Progenitor cell of endocrine pancreas (in vitro differentiated cells): ENCODE results near the gene DEFB119. TPM values are rescaled to one million over a fixed set of nuclear protein-coding genes. Genes with fewer than 3 reads are reported as not detected.

ENCODE experiments used
- DNase-seq: peaks from one replicate; pipeline ENCODE4 v3.0.0; 2021; ENCODE audit warnings: low spot score; ENCODE audit not compliant: unreplicated experiment
- H3K27ac Mint-ChIP-seq: 2 replicates; pipeline ENCODE4 v1.8.0; 2021; ENCODE audit warnings: mild to moderate bottlenecking, moderate library complexity, mixed read lengths
- H3K27me3 Mint-ChIP-seq: 2 replicates; pipeline ENCODE4 v1.8.0; 2021; ENCODE audit warnings: mixed read lengths
- H3K36me3 Mint-ChIP-seq: 2 replicates; pipeline ENCODE4 v1.8.0; 2022; ENCODE audit warnings: mixed read lengths; ENCODE audit not compliant: insufficient read depth
- H3K4me1 Mint-ChIP-seq: 2 replicates; pipeline ENCODE4 v1.8.0; 2021; ENCODE audit warnings: low read depth, mixed read lengths
- H3K4me3 Mint-ChIP-seq: 2 replicates; pipeline ENCODE4 v1.8.0; 2021; ENCODE audit warnings: low read depth, mild to moderate bottlenecking, moderate library complexity, mixed read lengths
- H3K9me3 Mint-ChIP-seq: 2 replicates; pipeline ENCODE4 v1.8.0; 2021; ENCODE audit warnings: low read depth, mixed read lengths
- total RNA-seq: library from RNA; stranded (reverse); gene quantifications from 2 replicates; pipeline ENCODE4 v1.2.1, GENCODE V29; 2021
- TF ChIP-seq, protein P1 (sequence below): fragments of 200-600 bp; sonication (generic); IDR thresholded peaks from one replicate; pipeline ENCODE4 v1.5.0; 2021; ENCODE audit warnings: antibody characterized with exemption, mild to moderate bottlenecking; ENCODE audit not compliant: unreplicated experiment

DEFB119 gene
- total RNA-seq, 1 donor from 2014 or later, result not detected

DNA sequence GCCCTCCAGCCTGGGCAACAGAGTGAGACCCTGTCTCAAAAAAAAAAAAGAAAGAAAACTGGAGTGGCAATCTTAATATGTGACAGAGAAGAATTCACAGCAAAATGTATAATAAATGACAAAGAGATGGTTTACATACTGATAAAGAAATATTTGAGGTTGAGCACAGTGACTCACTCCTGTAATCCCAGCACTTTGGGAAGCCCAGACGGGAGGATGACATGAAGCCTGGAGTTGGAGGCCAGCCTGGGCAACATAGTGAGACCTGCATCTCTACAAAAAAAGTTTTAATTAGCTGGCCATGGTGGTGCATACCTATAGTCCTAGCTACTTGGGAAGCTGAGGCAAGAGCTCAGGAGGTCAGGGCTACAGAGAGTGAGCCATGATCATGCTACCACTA is 34.4 kb downstream of the DEFB119 start:
- Mint-ChIP-seq H3K27me3 (no peaks in the 10 kb centered on the region), H3K4me1 (no peaks in the 10 kb centered on the region), H3K36me3 (peaks cover 5% of the 10 kb centered on the region), H3K4me3 (no peak overlapping the region), H3K9me3 (peaks cover 58% of the 10 kb centered on the region), H3K27ac (no peak overlapping the region)
- DNase-seq, result no peak
- TF ChIP-seq, protein P1, sequence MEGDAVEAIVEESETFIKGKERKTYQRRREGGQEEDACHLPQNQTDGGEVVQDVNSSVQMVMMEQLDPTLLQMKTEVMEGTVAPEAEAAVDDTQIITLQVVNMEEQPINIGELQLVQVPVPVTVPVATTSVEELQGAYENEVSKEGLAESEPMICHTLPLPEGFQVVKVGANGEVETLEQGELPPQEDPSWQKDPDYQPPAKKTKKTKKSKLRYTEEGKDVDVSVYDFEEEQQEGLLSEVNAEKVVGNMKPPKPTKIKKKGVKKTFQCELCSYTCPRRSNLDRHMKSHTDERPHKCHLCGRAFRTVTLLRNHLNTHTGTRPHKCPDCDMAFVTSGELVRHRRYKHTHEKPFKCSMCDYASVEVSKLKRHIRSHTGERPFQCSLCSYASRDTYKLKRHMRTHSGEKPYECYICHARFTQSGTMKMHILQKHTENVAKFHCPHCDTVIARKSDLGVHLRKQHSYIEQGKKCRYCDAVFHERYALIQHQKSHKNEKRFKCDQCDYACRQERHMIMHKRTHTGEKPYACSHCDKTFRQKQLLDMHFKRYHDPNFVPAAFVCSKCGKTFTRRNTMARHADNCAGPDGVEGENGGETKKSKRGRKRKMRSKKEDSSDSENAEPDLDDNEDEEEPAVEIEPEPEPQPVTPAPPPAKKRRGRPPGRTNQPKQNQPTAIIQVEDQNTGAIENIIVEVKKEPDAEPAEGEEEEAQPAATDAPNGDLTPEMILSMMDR, result no peak

DNA sequence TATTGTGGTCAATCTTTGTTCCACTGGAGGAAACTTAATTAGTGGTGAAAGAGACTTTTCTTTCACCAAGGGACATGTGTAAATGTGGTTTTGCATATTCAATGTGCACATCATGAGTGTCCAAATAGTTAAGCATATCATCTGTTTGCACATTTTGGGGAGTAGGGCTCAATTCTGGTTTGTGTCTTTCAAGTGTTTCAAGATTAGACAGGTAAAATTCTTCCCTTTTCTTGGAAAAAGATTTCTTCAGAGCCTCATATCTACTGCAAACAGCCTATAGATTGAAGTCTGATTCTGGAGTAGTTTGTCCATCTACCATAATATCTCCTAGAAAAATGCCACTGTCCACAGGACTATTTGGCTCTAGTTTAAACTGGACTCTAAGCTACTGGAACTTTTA is 48.9 kb downstream of the DEFB119 start:
- no peaks in the 10 kb centered on the region for H3K27me3 Mint-ChIP-seq
- H3K27ac Mint-ChIP-seq, result no peak overlapping the region
- DNase-seq, result no peak
- H3K36me3 Mint-ChIP-seq, result peaks cover 3% of the 10 kb centered on the region
- H3K9me3 Mint-ChIP-seq, result peaks cover 53% of the 10 kb centered on the region
- TF ChIP-seq, protein P1, result no peak
- H3K4me1 Mint-ChIP-seq, result no peaks in the 10 kb centered on the region
- H3K4me3 Mint-ChIP-seq, result no peak overlapping the region

DNA sequence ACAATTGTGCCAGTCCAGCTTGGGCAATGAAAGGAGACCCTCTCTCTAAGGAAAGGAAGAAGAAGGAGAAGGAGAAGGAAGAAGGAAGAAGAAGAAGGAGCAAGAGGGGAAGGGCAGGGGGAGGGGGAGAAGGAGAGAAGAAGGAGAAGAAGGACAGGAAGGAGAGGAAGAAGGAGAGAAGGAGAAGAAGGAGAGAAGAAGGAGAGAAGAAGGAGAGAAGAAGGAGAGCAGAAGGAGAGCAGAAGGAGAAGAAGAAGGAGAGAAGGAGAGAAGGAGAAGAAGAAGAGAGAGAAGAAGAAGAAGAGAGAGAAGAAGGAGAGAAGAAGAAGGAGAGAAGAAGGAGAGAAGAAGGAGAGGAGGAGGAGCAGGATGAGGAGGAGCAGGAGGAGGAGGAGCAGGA is 59.5 kb downstream of the DEFB119 start:
- Mint-ChIP-seq H3K27me3 (no peaks in the 10 kb centered on the region), H3K9me3 (peaks cover 40% of the 10 kb centered on the region), H3K36me3 (peaks cover 5% of the 10 kb centered on the region), H3K4me3 (no peak overlapping the region), H3K27ac (no peak overlapping the region), H3K4me1 (no peaks in the 10 kb centered on the region)
- no peak for DNase-seq
- TF ChIP-seq, protein P1, result no peak

Other genes starting within 250 kb of the DEFB119 start
- gene DEFB115, start 132.9 kb downstream of the DEFB119 start, total RNA-seq, result not detected in 2 replicates
- gene DEFB116, start 82.0 kb downstream of the DEFB119 start, total RNA-seq, result not detected in 2 replicates
- not detected in 2 replicates for gene DEFB118, start 22.0 kb downstream of the DEFB119 start, total RNA-seq
- not detected in 2 replicates for gene DEFB121, start 15.6 kb upstream of the DEFB119 start, total RNA-seq
- gene DEFB123, start 50.0 kb upstream of the DEFB119 start, total RNA-seq, result not detected in 2 replicates
- not detected in 2 replicates for gene DEFB124, start 84.5 kb upstream of the DEFB119 start, total RNA-seq
- gene REM1, start 84.7 kb upstream of the DEFB119 start, total RNA-seq, result not detected in 2 replicates
- gene HM13, start 123.9 kb upstream of the DEFB119 start, total RNA-seq, result 211 and 217 TPM in 2 replicates
- gene ID1, start 214.7 kb upstream of the DEFB119 start, total RNA-seq, result 322 and 326 TPM in 2 replicates
- gene COX4I2, start 247.3 kb upstream of the DEFB119 start, total RNA-seq, result not detected in 2 replicates